NCI-H526 (cell line): Measurements from ENCODE around the gene SLC10A1.

Source experiments
- DNase-seq, 2 experiments: peaks; one replicate each; lab custom pipeline; 2025; lab: John Stamatoyannopoulos, UW

SLC10A1 gene

GRCh38 chr14:69808919-69809808, 12.1 kb upstream of the SLC10A1 start:
- DNase-seq = no peak

- DNase-seq = no peak
These were observed 10.2 kb upstream of the SLC10A1 start for GRCh38 chr14:69807192-69807591.

- DNase-seq = no peak
These were observed 7.9 kb upstream of the SLC10A1 start for GRCh38 chr14:69804902-69805301.

- DNase-seq = no peak
These were observed 6.7 kb upstream of the SLC10A1 start for GRCh38 chr14:69803753-69804152.

- DNase-seq = no peak
These were observed 1.3 kb upstream of the SLC10A1 start for GRCh38 chr14:69798339-69798735.

- no peak for DNase-seq
These were observed 715 bp upstream of the SLC10A1 start for GRCh38 chr14:69797573-69798338.

- DNase-seq = no peak
These were observed 1.4 kb downstream of the SLC10A1 start for GRCh38 chr14:69795691-69796090.

- no peak for DNase-seq
These were observed 2.2 kb downstream of the SLC10A1 start for GRCh38 chr14:69794791-69795190.

GRCh38 chr14:69792887-69793421, 4.1 kb downstream of the SLC10A1 start:
- DNase-seq = no peak

- no peak for DNase-seq
These were observed 7.9 kb downstream of the SLC10A1 start for GRCh38 chr14:69789118-69789640.

GRCh38 chr14:69786603-69787002, 10.4 kb downstream of the SLC10A1 start:
- no peak for DNase-seq

- DNase-seq = no peak
These were observed 12.1 kb downstream of the SLC10A1 start for GRCh38 chr14:69784942-69785341.

GRCh38 chr14:69780952-69781351, 16.1 kb downstream of the SLC10A1 start:
- no peak for DNase-seq

- DNase-seq = no peak
These were observed 16.9 kb downstream of the SLC10A1 start for GRCh38 chr14:69780092-69780491.

- DNase-seq = no peak
These were observed 18.0 kb downstream of the SLC10A1 start for GRCh38 chr14:69779088-69779487.

- DNase-seq = no peak
These were observed 20.1 kb downstream of the SLC10A1 start for GRCh38 chr14:69776875-69777453.

GRCh38 chr14:69775012-69775411, 22.0 kb downstream of the SLC10A1 start:
- no peak for DNase-seq

- DNase-seq = no peak
These were observed 23.3 kb downstream of the SLC10A1 start for GRCh38 chr14:69773571-69774276.

- no peak for DNase-seq
These were observed 24.7 kb downstream of the SLC10A1 start for GRCh38 chr14:69772082-69773017.

- no peak for DNase-seq
These were observed 25.9 kb downstream of the SLC10A1 start for GRCh38 chr14:69771136-69771535.
